ENCODE data around the gene TAF1C.

- TF ChIP-seq CTCF (conservative IDR thresholded peaks at IDR 0.05; ENCODE audit: low read length) (no peak), EZH2phosphoT487 (IDR thresholded peaks at IDR 0.05; ENCODE audit: borderline replicate concordance) (no peak)
These were observed 21.0 kb upstream of the TAF1C start for GRCh38 chr16:84207879-84208278.
